GM19193 (cell line): ENCODE data around the gene MTX3.

Experiments used
- POLR2A ChIP-seq: IDR thresholded peaks from 4 replicates; pipeline ENCODE4 v1.6.1; 2011; ENCODE audit not compliant: insufficient read depth, insufficient read length; ENCODE audit errors: extremely low read depth

The MTX3 gene

GRCh38 chr5:79992891-79993657 lies 2.0 kb upstream of the MTX3 start:
- TF ChIP-seq POLR2A = no peak

GRCh38 chr5:79990205-79990597 lies 861 bp downstream of the MTX3 start:
- no peak for TF ChIP-seq POLR2A

- no peak for TF ChIP-seq POLR2A
Observed at GRCh38 chr5:79986260-79986659, 4.8 kb downstream of the MTX3 start.

GRCh38 chr5:79985288-79985687 lies 5.8 kb downstream of the MTX3 start:
- no peak for TF ChIP-seq POLR2A

- TF ChIP-seq POLR2A = no peak
Observed at GRCh38 chr5:79984363-79984762, 6.7 kb downstream of the MTX3 start.

GRCh38 chr5:79983618-79984017 lies 7.4 kb downstream of the MTX3 start:
- TF ChIP-seq POLR2A = no peak

GRCh38 chr5:79982136-79982535 lies 8.9 kb downstream of the MTX3 start:
- no peak for TF ChIP-seq POLR2A

GRCh38 chr5:79976759-79977515 lies 14.1 kb downstream of the MTX3 start:
- no peak for TF ChIP-seq POLR2A

GRCh38 chr5:79975422-79975821 lies 15.6 kb downstream of the MTX3 start:
- TF ChIP-seq POLR2A = no peak

GRCh38 chr5:79974886-79975285 lies 16.2 kb downstream of the MTX3 start:
- TF ChIP-seq POLR2A = no peak

- TF ChIP-seq POLR2A = no peak
Observed at GRCh38 chr5:79973996-79974395, 17.1 kb downstream of the MTX3 start.

- no peak for TF ChIP-seq POLR2A
Observed at GRCh38 chr5:79973511-79973910, 17.6 kb downstream of the MTX3 start.

GRCh38 chr5:79971156-79971555 lies 19.9 kb downstream of the MTX3 start:
- TF ChIP-seq POLR2A = no peak

GRCh38 chr5:79966448-79966847 lies 24.6 kb downstream of the MTX3 start:
- TF ChIP-seq POLR2A = no peak

- no peak for TF ChIP-seq POLR2A
Observed at GRCh38 chr5:79964136-79964535, 26.9 kb downstream of the MTX3 start.
